ENCODE data around the gene CPNE7.

Gene CPNE7

GRCh38 chr16:89545044-89545830 is 30.3 kb upstream of the CPNE7 start:
- no peak for TF ChIP-seq GATA2 (IDR thresholded peaks at IDR 0.05; ENCODE audit: low read depth, low read length)

- no peak for TF ChIP-seq GATA2 (IDR thresholded peaks at IDR 0.05; ENCODE audit: low read depth, low read length)
- no peak for TF ChIP-seq GATA3 (IDR thresholded peaks at IDR 0.05; ENCODE audit: low read depth, low read length)
Measured at GRCh38 chr16:89545831-89546574, 29.6 kb upstream of the CPNE7 start.

- TF ChIP-seq GATA3 (IDR thresholded peaks at IDR 0.05; ENCODE audit: low read depth, low read length): no peak
- TF ChIP-seq GATA2 (IDR thresholded peaks at IDR 0.05; ENCODE audit: low read depth, low read length): no peak
Measured at GRCh38 chr16:89546781-89547180, 28.8 kb upstream of the CPNE7 start.

- no peak for TF ChIP-seq GATA2 (IDR thresholded peaks at IDR 0.05; ENCODE audit: low read depth, low read length)
- no peak for TF ChIP-seq GATA3 (IDR thresholded peaks at IDR 0.05; ENCODE audit: low read depth, low read length)
Measured at GRCh38 chr16:89547291-89547690, 28.3 kb upstream of the CPNE7 start.

- TF ChIP-seq GATA2 (IDR thresholded peaks at IDR 0.05; ENCODE audit: low read depth, low read length) (no peak), GATA3 (IDR thresholded peaks at IDR 0.05; ENCODE audit: low read depth, low read length) (no peak)
Measured at GRCh38 chr16:89547860-89548259, 27.7 kb upstream of the CPNE7 start.

GRCh38 chr16:89548344-89549006 is 27.1 kb upstream of the CPNE7 start:
- TF ChIP-seq GATA2 (IDR thresholded peaks at IDR 0.05; ENCODE audit: low read depth, low read length): no peak
- no peak for TF ChIP-seq GATA3 (IDR thresholded peaks at IDR 0.05; ENCODE audit: low read depth, low read length)

- TF ChIP-seq GATA3 (IDR thresholded peaks at IDR 0.05; ENCODE audit: low read depth, low read length) (no peak), GATA2 (IDR thresholded peaks at IDR 0.05; ENCODE audit: low read depth, low read length) (no peak)
Measured at GRCh38 chr16:89549007-89549700, 26.4 kb upstream of the CPNE7 start.

GRCh38 chr16:89550421-89551007 is 25.0 kb upstream of the CPNE7 start:
- TF ChIP-seq GATA3 (IDR thresholded peaks at IDR 0.05; ENCODE audit: low read depth, low read length) (no peak), GATA2 (IDR thresholded peaks at IDR 0.05; ENCODE audit: low read depth, low read length) (no peak)

GRCh38 chr16:89552329-89552728 is 23.2 kb upstream of the CPNE7 start:
- TF ChIP-seq GATA2 (IDR thresholded peaks at IDR 0.05; ENCODE audit: low read depth, low read length) (no peak), GATA3 (IDR thresholded peaks at IDR 0.05; ENCODE audit: low read depth, low read length) (no peak)

GRCh38 chr16:89552913-89553312 is 22.6 kb upstream of the CPNE7 start:
- TF ChIP-seq GATA3 (IDR thresholded peaks at IDR 0.05; ENCODE audit: low read depth, low read length): no peak
- TF ChIP-seq GATA2 (IDR thresholded peaks at IDR 0.05; ENCODE audit: low read depth, low read length): no peak

- TF ChIP-seq GATA2 (IDR thresholded peaks at IDR 0.05; ENCODE audit: low read depth, low read length): no peak
- TF ChIP-seq GATA3 (IDR thresholded peaks at IDR 0.05; ENCODE audit: low read depth, low read length): no peak
Measured at GRCh38 chr16:89553733-89554132, 21.8 kb upstream of the CPNE7 start.

GRCh38 chr16:89554343-89554742 is 21.2 kb upstream of the CPNE7 start:
- no peak for TF ChIP-seq GATA2 (IDR thresholded peaks at IDR 0.05; ENCODE audit: low read depth, low read length)
- no peak for TF ChIP-seq GATA3 (IDR thresholded peaks at IDR 0.05; ENCODE audit: low read depth, low read length)

- no peak for TF ChIP-seq GATA3 (IDR thresholded peaks at IDR 0.05; ENCODE audit: low read depth, low read length)
- TF ChIP-seq GATA2 (IDR thresholded peaks at IDR 0.05; ENCODE audit: low read depth, low read length): no peak
Measured at GRCh38 chr16:89555265-89555664, 20.3 kb upstream of the CPNE7 start.

GRCh38 chr16:89555780-89556179 is 19.8 kb upstream of the CPNE7 start:
- TF ChIP-seq GATA3 (IDR thresholded peaks at IDR 0.05; ENCODE audit: low read depth, low read length) (no peak), GATA2 (IDR thresholded peaks at IDR 0.05; ENCODE audit: low read depth, low read length) (no peak)
